GM23248 (cell line): ENCODE data around the gene PIEZO2.

Experiments
- EZH2 ChIP-seq: fragments of 200-600 bp; sonication (generic); IDR thresholded peaks from 2 replicates; pipeline ENCODE4 v1.6.1; 2018; ENCODE audit warnings: antibody characterized with exemption, mild to moderate bottlenecking; ENCODE audit not compliant: insufficient read depth, poor library complexity, severe bottlenecking
- EZH2phosphoT487 ChIP-seq: fragments of 200-600 bp; sonication (generic); IDR thresholded peaks from 2 replicates; pipeline ENCODE4 v1.6.1; 2018; ENCODE audit warnings: antibody characterized with exemption, moderate library complexity, mild to moderate bottlenecking, low read depth; ENCODE audit not compliant: insufficient read depth

GRCh38 chr18:11064727-11065460 lies 84.5 kb downstream of the PIEZO2 start:
- TF ChIP-seq EZH2phosphoT487, result no peak
- no peak for TF ChIP-seq EZH2
